Upper lobe of right lung (tissue), 1 donor: ENCODE results near the gene EGLN1. TPM values are rescaled to one million over a fixed set of nuclear protein-coding genes. Genes with fewer than 3 reads are reported as not detected.

Experiments used
- ATAC-seq: fragments of 200-7000 bp; cut with Tn5 transposase; one replicate; pipeline ENCODE4 v1.9.1; 2020; ENCODE audit warnings: mild to moderate bottlenecking, moderate library complexity
- DNase-seq: peaks from one replicate; pipeline ENCODE4 v3.0.0-alpha.2; 2020
- H3K27ac ChIP-seq: fragments of 200-600 bp; one replicate; pipeline ENCODE4 v1.8.0; 2022
- H3K27me3 ChIP-seq: fragments of 200-600 bp; one replicate; pipeline ENCODE4 v1.8.0; 2022; ENCODE audit warnings: mild to moderate bottlenecking
- H3K36me3 ChIP-seq: fragments of 200-600 bp; one replicate; pipeline ENCODE4 v1.8.0; 2022
- H3K4me1 ChIP-seq: fragments of 200-600 bp; one replicate; pipeline ENCODE4 v1.8.0; 2022
- H3K4me3 ChIP-seq: fragments of 200-600 bp; one replicate; pipeline ENCODE4 v1.8.0; 2022; ENCODE audit warnings: mild to moderate bottlenecking
- H3K9me3 ChIP-seq: fragments of 200-600 bp; one replicate; pipeline ENCODE4 v1.8.0; 2022
- intact Hi-C: fragments of 100-400 bp; cut with DNase I; formaldehyde crosslinking; loops from one replicate; pipeline ENCODE4 v1.11.0; 2022
- total RNA-seq: library from RNA; stranded (reverse); fragmentation: NEBNext Ultra II Directional; extraction: Animal tissue kit (Norgen Biotek cat#: 25700); gene quantifications from one replicate; pipeline ENCODE4 v1.2.1, GENCODE V29; 2021
- TF ChIP-seq, protein P1 (sequence below): fragments of 200-600 bp; IDR thresholded peaks from one replicate; pipeline ENCODE4 v1.8.0; 2022; ENCODE audit warnings: antibody characterized with exemption
- donor health status: DM: no; HTN: yes; CAD: no; lungs with severe emphysema.

EGLN1 gene
- total RNA-seq, 1 donor from 2014 or later = 23.5 TPM

DNA sequence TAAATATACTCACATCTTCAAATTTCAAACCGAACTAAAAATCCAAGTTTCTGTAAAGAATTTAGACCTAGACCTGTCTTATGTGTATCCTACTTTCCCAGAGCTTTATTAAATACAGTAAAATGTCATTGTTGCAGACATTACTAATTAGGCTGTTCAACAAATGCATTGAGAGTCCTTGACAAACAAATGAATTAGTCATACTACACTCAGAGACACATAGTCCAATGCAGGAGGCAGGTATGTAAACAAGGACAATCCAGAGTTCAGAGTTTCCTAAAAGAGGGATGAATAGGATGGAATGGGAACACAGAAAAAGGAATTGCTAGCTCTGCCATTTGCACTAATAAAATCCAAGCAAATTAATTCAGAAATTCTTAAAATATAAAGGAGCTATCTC lies 1.6 kb upstream of the EGLN1 start:
- Histone ChIP-seq H3K27me3 (no peaks in the 10 kb centered on the region), H3K9me3 (no peaks in the 10 kb centered on the region), H3K4me1 (peaks cover 22% of the 10 kb centered on the region), H3K4me3 (no peak overlapping the region), H3K27ac (no peak overlapping the region), H3K36me3 (no peaks in the 10 kb centered on the region)
- no peak for DNase-seq
- TF ChIP-seq, protein P1, sequence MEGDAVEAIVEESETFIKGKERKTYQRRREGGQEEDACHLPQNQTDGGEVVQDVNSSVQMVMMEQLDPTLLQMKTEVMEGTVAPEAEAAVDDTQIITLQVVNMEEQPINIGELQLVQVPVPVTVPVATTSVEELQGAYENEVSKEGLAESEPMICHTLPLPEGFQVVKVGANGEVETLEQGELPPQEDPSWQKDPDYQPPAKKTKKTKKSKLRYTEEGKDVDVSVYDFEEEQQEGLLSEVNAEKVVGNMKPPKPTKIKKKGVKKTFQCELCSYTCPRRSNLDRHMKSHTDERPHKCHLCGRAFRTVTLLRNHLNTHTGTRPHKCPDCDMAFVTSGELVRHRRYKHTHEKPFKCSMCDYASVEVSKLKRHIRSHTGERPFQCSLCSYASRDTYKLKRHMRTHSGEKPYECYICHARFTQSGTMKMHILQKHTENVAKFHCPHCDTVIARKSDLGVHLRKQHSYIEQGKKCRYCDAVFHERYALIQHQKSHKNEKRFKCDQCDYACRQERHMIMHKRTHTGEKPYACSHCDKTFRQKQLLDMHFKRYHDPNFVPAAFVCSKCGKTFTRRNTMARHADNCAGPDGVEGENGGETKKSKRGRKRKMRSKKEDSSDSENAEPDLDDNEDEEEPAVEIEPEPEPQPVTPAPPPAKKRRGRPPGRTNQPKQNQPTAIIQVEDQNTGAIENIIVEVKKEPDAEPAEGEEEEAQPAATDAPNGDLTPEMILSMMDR = no peak
- no peak for ATAC-seq
- intact Hi-C loops = no loop called here

DNA sequence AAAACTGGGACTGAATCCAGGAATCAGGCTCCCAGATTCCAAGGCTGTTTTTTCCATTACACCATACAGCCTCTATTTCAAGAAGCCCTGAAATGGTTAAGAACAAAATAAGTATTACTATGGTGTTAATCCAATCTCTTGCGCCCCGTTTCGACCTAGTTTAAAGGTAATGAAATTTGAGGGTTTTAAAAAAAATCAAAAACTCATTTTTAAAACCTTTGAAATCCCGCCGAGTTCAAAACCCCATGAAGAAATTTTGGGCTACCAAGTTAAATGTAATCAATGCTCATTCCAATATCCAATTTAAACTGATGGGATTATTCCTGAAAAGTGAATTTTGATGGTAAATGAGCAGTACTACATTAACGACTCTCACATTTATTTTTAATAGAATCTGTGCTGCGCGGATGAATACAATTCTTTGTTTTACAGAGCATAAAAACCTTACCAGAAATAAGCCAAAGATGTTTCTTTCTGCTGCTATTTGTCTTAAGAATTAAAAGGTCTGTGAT lies 767 bp upstream of the EGLN1 start:
- DNase-seq (no peak), ATAC-seq (no peak)
- intact Hi-C loops = no loop called here
- Histone ChIP-seq H3K27ac (peak overlapping the region; percentile 96), H3K4me3 (peak overlapping the region; percentile 77), H3K27me3 (no peaks in the 10 kb centered on the region), H3K9me3 (no peaks in the 10 kb centered on the region), H3K4me1 (peaks cover 30% of the 10 kb centered on the region), H3K36me3 (no peaks in the 10 kb centered on the region)
- TF ChIP-seq, protein P1 = no peak

DNA sequence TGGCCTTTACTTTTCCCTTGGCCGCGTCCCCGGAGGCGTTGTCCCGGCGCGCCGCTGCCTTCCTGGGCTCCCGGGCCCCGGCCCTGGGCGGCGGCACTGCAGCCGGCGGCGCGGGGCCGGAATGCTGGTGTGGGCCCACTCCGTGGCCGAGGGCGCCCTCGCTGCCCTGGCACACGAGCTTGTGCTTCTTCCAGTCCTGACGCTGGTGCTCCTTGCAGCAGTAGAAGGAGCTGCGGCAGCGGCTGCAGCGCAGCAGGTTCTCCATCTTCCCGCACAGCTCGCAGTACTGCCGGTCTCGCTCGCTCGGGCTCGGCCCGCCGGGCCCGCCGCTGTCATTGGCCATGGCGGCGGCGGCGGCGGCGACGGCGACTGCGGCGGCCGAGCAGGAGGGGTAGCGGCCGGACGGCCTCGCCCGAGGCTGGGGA lies 529 bp downstream of the EGLN1 start:
- Histone ChIP-seq H3K36me3 (no peaks in the 10 kb centered on the region), H3K9me3 (no peaks in the 10 kb centered on the region), H3K4me3 (peak overlapping the region; percentile 77), H3K27ac (peak overlapping the region; percentile 96), H3K27me3 (no peaks in the 10 kb centered on the region), H3K4me1 (peaks cover 42% of the 10 kb centered on the region)
- TF ChIP-seq, protein P1 = no peak
- intact Hi-C loops = no loop called here
- ATAC-seq (peak; percentile 54), DNase-seq (no peak)

DNA sequence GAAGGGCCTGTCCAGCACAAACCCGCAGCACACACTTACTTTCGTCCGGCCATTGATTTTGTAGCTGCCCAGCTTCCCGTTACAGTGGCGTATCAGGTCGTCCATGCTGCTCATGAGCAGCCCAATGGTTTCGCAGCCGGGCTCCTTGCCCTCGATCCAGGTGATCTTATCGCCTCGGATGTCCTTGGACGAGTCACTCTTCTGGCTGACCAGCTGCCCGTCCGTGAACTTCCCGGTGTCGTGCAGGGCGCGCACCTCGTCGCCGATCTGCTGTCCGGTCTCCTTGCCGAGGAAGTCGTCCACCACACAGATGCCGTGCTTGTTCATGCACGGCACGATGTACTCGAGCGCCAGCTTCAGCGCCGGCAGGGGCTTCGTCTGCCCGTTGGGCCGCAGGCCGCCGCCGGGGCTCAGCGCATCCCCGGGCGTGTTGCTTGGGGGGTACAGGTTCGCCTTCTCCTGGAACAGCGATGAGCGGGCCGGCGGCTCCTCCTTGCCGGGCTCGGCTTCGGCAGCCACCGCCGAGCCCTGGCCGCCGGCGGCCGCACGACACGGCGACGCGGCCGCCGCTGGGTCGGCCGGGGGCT lies 1.0 kb downstream of the EGLN1 start:
- Histone ChIP-seq H3K9me3 (no peaks in the 10 kb centered on the region), H3K36me3 (no peaks in the 10 kb centered on the region), H3K27me3 (no peaks in the 10 kb centered on the region), H3K4me1 (peaks cover 43% of the 10 kb centered on the region), H3K27ac (peak overlapping the region; percentile 96), H3K4me3 (peak overlapping the region; percentile 77)
- intact Hi-C loops = no loop called here
- ATAC-seq (peak; percentile 7), DNase-seq (peak; percentile 77)
- TF ChIP-seq, protein P1 = no peak

DNA sequence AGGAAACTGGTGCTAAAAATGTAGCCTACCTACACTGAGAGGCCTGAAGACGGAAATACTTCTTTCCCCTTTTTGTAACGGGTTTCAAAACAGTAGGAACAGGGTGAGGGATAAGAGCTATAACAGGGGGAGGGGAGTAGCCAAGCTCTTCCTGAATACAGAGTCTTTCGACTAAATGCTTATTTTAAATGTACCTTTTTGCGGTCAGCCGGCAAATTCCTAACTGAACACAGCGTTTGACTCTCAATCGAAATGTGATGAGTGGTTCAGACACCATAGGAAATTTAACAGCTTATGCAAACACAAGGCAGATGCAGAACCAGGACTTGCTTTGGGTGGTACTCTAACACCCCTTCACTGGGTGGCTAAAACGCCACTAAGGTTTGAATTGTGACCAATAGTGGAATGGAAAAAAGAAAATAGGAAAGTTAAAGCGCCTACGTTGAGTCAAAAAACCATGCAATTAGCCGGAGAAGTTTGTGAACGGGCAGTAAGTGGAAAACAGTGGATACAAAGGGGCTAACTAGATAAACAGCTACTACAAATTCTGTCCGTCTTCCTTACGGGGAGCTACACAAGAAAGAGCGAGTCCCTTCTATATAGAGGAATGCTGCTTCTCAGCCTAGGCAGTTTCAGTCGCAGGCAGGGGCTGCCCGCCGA lies 1.7 kb downstream of the EGLN1 start:
- Histone ChIP-seq H3K4me3 (peak overlapping the region; percentile 77), H3K27ac (peak overlapping the region; percentile 96), H3K36me3 (no peaks in the 10 kb centered on the region), H3K4me1 (peaks cover 47% of the 10 kb centered on the region), H3K9me3 (no peaks in the 10 kb centered on the region), H3K27me3 (no peaks in the 10 kb centered on the region)
- ATAC-seq (no peak), DNase-seq (no peak)
- intact Hi-C loops = no loop called here
- TF ChIP-seq, protein P1 = no peak
